Peyer's patch (tissue), 4 donors: ENCODE data around the gene CCT8L2.
"Not testable (repeated sequence)": the region's sequence is repeated elsewhere in the genome, so short reads cannot be mapped to it uniquely, and the experiment has no call there.

Source experiments
- CTCF ChIP-seq, 6 experiments: fragments of 450-650 bp in 4 of 6; fragments of 200-600 bp in 2 of 6; sonication (generic) in 1 of 6; IDR thresholded peaks; one replicate each; pipeline ENCODE4 v1.5.1; 2017 to 2019; ENCODE audit warnings: antibody characterized with exemption in 6 of 6, mild to moderate bottlenecking in 3 of 6, moderate library complexity in 1 of 6
- POLR2A ChIP-seq, 2 donors: fragments of 450-650 bp; IDR thresholded peaks; one replicate each; pipeline ENCODE4 v1.5.1; 2017; ENCODE audit warnings: antibody characterized with exemption in 2 of 2, mild to moderate bottlenecking in 2 of 2, moderate library complexity in 2 of 2

- not testable (repeated sequence) for TF ChIP-seq CTCF, POLR2A (IDR thresholded peaks at IDR 0.05)
Observed at GRCh38 chr22:16602728-16603447, 10.3 kb upstream of the CCT8L2 start.
